Measurements from ENCODE around the gene POC1A.
"Not testable (repeated sequence)": the region's sequence is repeated elsewhere in the genome, so short reads cannot be mapped to it uniquely, and the experiment has no call there.

Gene POC1A

DNA sequence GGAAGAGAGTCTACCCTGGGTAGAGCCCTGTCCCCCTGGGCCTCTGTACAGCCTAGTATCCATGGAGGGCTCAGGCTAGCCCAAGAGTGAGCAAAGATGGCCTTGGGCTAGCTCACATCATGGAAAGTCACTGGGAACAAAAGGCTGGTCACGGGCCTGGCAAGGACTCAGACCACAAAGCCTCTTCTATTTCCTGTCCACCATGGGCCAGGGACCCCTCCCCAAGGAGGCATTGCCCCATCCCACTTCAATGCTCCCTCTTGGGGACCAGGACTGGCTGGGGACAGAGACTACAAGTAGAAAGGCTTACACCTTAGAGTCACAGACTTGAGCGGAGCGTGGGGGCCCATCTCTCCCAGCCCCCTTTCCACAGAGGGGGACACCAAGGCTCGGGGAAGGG, 114.8 kb downstream of the POC1A start:
- H3K4me1 ChIP-seq (ENCODE audit: control insufficient read depth, insufficient read depth, low read length), result peaks cover 5% of the 10 kb centered on the region; the same call in 1 of the 2 replicates
- no peaks in the 10 kb centered on the region for H3K36me3 ChIP-seq (ENCODE audit: control insufficient read depth, insufficient read depth, low read length)
- H3K4me3 ChIP-seq (ENCODE audit: low read depth, low read length), result no peak overlapping the region
- no peak overlapping the region for H3K9ac ChIP-seq (ENCODE audit: low read length)
- no peaks in the 10 kb centered on the region for H3K27me3 ChIP-seq (ENCODE audit: control insufficient read depth, insufficient read depth, low read length)
- no peaks in the 10 kb centered on the region for H3K9me3 ChIP-seq (ENCODE audit: control insufficient read depth, insufficient read depth, low read depth, low read length)
- no peak overlapping the region for H3K27ac ChIP-seq (ENCODE audit: low read depth, low read length)

DNA sequence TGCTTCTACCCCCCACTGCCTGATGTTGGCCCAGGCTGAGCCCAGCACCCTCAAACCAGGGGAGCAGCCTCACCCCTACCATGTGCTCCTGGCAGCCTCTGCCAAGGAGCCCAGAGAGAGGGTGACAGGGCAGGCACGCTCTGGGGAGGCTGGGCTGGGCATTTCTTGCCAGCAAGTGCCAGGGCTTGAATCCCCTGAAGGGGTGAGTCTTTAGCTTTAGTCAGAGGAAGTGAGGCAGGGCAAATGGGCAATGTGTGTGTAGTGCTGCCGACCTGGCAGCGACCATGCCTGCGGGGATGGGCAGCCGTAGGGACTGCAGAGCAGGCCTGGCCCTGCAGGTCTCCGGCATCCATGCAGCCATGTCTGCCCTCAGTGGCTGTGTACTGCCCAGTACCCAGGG, 116.0 kb downstream of the POC1A start:
- Histone ChIP-seq H3K9me3 (ENCODE audit: control insufficient read depth, insufficient read depth, low read depth, low read length) (no peaks in the 10 kb centered on the region), H3K36me3 (ENCODE audit: control insufficient read depth, insufficient read depth, low read length) (no peaks in the 10 kb centered on the region), H3K4me3 (ENCODE audit: low read depth, low read length) (no peak overlapping the region), H3K27ac (ENCODE audit: low read depth, low read length) (no peak overlapping the region), H3K27me3 (ENCODE audit: control insufficient read depth, insufficient read depth, low read length) (no peaks in the 10 kb centered on the region), H3K4me1 (ENCODE audit: control insufficient read depth, insufficient read depth, low read length) (peaks cover 5% of the 10 kb centered on the region; the same call in 1 of the 2 replicates), H3K9ac (ENCODE audit: low read length) (no peak overlapping the region)

DNA sequence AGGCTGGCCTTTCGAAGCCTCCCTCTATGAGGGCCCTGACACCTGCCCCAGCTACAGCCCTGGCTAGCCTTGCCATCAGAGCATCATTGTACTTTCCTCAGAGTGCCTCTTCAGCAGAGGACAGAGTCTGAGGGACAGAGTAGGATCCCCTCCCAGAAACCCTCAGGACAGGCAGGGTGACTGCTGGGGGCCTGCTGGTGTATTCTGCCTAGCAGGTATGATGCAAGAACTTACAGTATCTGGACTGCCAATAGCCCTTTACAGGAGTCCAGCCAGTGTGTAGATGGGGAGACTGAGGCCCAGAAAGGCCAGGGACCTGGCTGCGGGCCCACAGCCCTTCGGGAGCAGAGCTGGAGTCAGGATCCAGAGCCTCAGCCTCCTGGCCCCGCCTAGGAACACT, 116.9 kb downstream of the POC1A start:
- no peaks in the 10 kb centered on the region for H3K9me3 ChIP-seq (ENCODE audit: control insufficient read depth, insufficient read depth, low read depth, low read length)
- H3K36me3 ChIP-seq (ENCODE audit: control insufficient read depth, insufficient read depth, low read length), result no peaks in the 10 kb centered on the region
- H3K9ac ChIP-seq (ENCODE audit: low read length), result no peak overlapping the region
- no peaks in the 10 kb centered on the region for H3K27me3 ChIP-seq (ENCODE audit: control insufficient read depth, insufficient read depth, low read length)
- no peak overlapping the region for H3K4me3 ChIP-seq (ENCODE audit: low read depth, low read length)
- H3K27ac ChIP-seq (ENCODE audit: low read depth, low read length), result no peak overlapping the region
- peaks cover 5% of the 10 kb centered on the region; the same call in 1 of the 2 replicates for H3K4me1 ChIP-seq (ENCODE audit: control insufficient read depth, insufficient read depth, low read length)

DNA sequence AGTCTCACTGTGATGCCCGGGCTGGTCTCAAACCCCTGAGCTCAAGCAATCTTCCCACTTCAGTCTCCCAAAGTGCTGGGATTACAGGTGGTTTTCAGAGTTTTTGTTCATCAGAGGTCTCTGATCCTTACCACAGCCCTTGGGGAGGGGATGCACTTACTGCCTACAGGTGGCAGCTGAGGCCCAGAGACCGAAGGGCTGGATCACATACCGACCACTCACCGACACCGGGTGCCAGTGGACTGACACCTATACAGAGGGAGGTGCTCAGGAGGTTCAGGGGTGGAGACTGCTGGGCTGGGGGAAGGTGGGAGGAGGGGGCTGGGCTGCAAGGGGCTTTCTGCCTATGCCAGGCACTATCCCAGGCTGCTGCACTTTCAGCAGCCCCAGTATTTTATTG, 117.4 kb downstream of the POC1A start:
- Histone ChIP-seq H3K36me3 (ENCODE audit: control insufficient read depth, insufficient read depth, low read length) (no peaks in the 10 kb centered on the region), H3K9ac (ENCODE audit: low read length) (no peak overlapping the region), H3K4me3 (ENCODE audit: low read depth, low read length) (no peak overlapping the region), H3K27ac (ENCODE audit: low read depth, low read length) (no peak overlapping the region), H3K9me3 (ENCODE audit: control insufficient read depth, insufficient read depth, low read depth, low read length) (no peaks in the 10 kb centered on the region), H3K27me3 (ENCODE audit: control insufficient read depth, insufficient read depth, low read length) (no peaks in the 10 kb centered on the region), H3K4me1 (ENCODE audit: control insufficient read depth, insufficient read depth, low read length) (peaks cover 5% of the 10 kb centered on the region; the same call in 1 of the 2 replicates)

DNA sequence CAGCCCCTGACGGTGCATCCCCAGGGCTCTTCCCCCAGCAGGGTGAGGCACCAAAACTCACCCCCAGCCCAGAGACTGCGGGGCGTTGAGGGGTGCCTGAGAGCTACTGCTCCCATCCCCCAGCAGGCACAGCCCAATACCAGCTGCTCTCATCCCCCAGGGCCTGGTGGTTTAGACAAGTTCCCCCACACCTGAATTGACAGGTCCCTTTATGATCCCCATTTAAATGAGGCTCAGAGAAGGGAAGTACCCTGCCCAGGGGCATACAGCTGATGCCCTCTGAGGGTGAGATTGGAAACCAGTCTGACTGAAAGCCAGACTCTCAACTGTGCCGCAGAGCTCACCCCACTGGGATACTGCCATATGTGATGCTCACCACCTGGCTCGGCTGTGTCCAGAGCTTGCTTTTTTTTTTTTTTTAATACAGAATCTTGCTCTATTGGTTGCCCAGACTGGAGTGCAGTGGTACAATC, 118.0 kb downstream of the POC1A start:
- Histone ChIP-seq H3K4me1 (ENCODE audit: control insufficient read depth, insufficient read depth, low read length) (peaks cover 5% of the 10 kb centered on the region; the same call in 1 of the 2 replicates), H3K27ac (ENCODE audit: low read depth, low read length) (no peak overlapping the region), H3K27me3 (ENCODE audit: control insufficient read depth, insufficient read depth, low read length) (no peaks in the 10 kb centered on the region), H3K9ac (ENCODE audit: low read length) (no peak overlapping the region), H3K4me3 (ENCODE audit: low read depth, low read length) (no peak overlapping the region), H3K9me3 (ENCODE audit: control insufficient read depth, insufficient read depth, low read depth, low read length) (no peaks in the 10 kb centered on the region), H3K36me3 (ENCODE audit: control insufficient read depth, insufficient read depth, low read length) (no peaks in the 10 kb centered on the region)

DNA sequence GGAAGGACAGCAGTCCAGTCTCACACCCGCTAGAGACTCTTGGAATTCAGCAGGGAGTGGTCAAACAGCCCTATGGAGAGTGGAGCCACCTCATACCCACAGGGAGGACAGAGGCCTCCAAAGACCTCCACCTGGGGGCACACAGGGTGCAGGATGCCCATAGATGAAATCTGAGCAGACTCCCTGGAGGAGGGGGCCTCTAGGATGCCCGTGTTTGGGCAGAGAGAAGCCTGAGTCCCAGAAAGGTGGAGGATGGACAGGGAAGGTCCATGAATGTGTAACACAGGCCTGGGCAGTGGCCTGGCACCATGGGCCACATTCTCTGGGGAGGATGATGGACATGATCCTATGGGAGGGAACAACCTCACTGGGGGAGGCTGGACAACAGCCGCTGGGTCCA, 119.6 kb downstream of the POC1A start:
- Histone ChIP-seq H3K4me1 (ENCODE audit: control insufficient read depth, insufficient read depth, low read length) (no peaks in the 10 kb centered on the region; the same call in 1 of the 2 replicates), H3K36me3 (ENCODE audit: control insufficient read depth, insufficient read depth, low read length) (no peaks in the 10 kb centered on the region), H3K9me3 (ENCODE audit: control insufficient read depth, insufficient read depth, low read depth, low read length) (no peaks in the 10 kb centered on the region), H3K27ac (ENCODE audit: low read depth, low read length) (no peak overlapping the region), H3K27me3 (ENCODE audit: control insufficient read depth, insufficient read depth, low read length) (no peaks in the 10 kb centered on the region), H3K4me3 (ENCODE audit: low read depth, low read length) (no peak overlapping the region), H3K9ac (ENCODE audit: low read length) (no peak overlapping the region)

DNA sequence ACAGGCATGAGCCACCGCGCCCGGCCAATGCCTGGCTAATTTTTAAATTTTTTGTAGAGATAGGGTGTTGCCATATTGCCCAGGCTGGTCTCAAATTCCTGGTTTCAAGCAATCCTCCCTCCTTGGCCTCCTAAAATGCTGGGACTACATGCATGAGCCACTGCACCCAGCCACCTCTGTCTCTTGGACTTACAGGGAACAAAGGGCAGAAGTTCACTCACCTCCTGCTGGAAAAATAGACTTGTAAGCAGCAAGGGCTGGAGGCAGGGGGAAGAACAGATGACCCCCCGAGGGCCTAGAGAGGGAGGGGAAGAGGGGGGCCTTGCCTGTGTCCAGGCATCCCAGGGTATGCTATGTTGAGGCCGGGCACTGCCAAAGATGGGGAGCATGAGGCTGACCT, 120.0 kb downstream of the POC1A start:
- Histone ChIP-seq H3K4me1 (ENCODE audit: control insufficient read depth, insufficient read depth, low read length) (no peaks in the 10 kb centered on the region; the same call in 1 of the 2 replicates), H3K27ac (ENCODE audit: low read depth, low read length) (no peak overlapping the region), H3K9ac (ENCODE audit: low read length) (no peak overlapping the region), H3K9me3 (ENCODE audit: control insufficient read depth, insufficient read depth, low read depth, low read length) (no peaks in the 10 kb centered on the region), H3K4me3 (ENCODE audit: low read depth, low read length) (no peak overlapping the region), H3K27me3 (ENCODE audit: control insufficient read depth, insufficient read depth, low read length) (no peaks in the 10 kb centered on the region), H3K36me3 (ENCODE audit: control insufficient read depth, insufficient read depth, low read length) (no peaks in the 10 kb centered on the region)

DNA sequence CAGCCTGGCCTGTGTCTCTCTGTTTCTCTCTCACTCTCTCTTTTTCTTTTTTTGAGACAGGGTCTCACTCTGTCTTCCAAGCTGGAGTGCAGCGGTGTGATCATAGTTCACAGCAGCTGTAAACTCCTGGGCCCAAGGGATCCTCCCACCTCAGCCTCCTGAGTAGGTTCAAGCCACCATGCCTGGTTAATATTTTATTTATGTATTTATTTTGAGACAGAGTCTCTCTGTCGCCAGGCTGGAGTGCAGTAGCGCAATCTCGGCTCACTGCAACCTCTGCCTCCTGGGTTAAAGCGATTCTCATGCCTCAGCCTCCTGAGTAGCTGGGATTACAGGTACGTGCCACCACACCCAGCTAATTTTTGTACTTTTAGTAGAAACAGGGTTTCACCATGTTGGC, 120.5 kb downstream of the POC1A start:
- not testable (repeated sequence) for H3K4me3 ChIP-seq (ENCODE audit: low read depth, low read length); H3K27ac ChIP-seq (ENCODE audit: low read depth, low read length); H3K36me3 ChIP-seq (ENCODE audit: control insufficient read depth, insufficient read depth, low read length); H3K4me1 ChIP-seq (ENCODE audit: control insufficient read depth, insufficient read depth, low read length); H3K9me3 ChIP-seq (ENCODE audit: control insufficient read depth, insufficient read depth, low read depth, low read length); H3K9ac ChIP-seq (ENCODE audit: low read length); H3K27me3 ChIP-seq (ENCODE audit: control insufficient read depth, insufficient read depth, low read length)

DNA sequence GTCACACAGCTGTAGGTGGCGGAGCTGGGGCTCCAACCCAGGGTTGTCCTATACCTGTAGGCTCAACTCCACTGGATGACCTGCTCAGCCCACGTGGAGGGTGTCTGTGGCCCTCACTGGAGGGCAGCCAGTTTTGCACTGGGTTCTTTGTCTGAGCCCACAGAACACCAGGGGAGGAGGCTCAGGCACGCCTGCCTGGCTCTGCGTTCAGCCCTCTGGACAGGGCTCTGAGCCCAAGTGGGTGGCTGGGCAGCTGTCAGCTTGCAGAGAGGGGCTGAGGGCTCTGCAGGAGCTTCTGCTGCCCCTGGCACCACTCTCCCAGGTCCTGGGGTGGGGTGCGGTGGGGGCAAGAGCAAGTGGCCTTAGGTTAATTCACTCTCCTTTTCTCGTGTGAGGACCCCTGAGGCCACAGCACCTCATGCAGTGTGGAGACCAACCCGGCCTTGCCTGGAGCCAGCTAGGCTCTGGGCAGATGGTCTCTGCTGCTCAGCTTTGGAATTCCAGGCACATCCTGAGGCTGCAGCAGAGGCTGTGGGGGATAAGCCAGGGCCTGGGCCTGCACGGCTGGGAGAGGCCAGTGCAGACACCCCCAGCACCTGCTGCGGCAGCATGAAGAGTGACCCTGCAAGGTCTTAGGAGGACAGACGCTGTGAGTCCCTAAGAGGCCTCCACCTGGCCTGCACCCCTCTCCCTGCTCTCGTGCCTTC, 121.4 kb downstream of the POC1A start:
- Histone ChIP-seq H3K27ac (ENCODE audit: low read depth, low read length) (no peak overlapping the region), H3K9ac (ENCODE audit: low read length) (no peak overlapping the region), H3K36me3 (ENCODE audit: control insufficient read depth, insufficient read depth, low read length) (no peaks in the 10 kb centered on the region), H3K27me3 (ENCODE audit: control insufficient read depth, insufficient read depth, low read length) (no peaks in the 10 kb centered on the region), H3K9me3 (ENCODE audit: control insufficient read depth, insufficient read depth, low read depth, low read length) (no peaks in the 10 kb centered on the region), H3K4me1 (ENCODE audit: control insufficient read depth, insufficient read depth, low read length) (no peaks in the 10 kb centered on the region; the same call in 1 of the 2 replicates), H3K4me3 (ENCODE audit: low read depth, low read length) (no peak overlapping the region)

DNA sequence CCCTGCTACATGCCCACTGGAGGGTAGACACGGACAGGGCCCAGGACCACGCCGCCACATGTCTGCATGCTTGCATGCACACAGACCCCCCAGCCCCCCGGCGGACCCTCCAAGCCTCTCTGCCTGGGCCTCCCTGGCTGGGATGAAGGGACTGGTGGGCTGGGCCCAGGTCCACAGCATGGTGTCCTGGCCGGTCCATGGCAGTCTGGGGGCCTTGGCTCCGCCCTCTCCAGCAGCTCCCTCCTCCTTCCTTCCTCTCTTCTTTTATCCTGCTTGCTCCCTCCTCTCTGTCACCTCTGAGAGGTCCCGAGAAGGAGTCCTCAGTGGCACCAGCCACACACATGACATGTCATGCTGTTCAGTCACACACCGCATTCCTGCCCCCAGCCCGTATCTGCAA, 122.3 kb downstream of the POC1A start:
- no peak overlapping the region for H3K4me3 ChIP-seq (ENCODE audit: low read depth, low read length)
- H3K27ac ChIP-seq (ENCODE audit: low read depth, low read length), result no peak overlapping the region
- no peak overlapping the region for H3K9ac ChIP-seq (ENCODE audit: low read length)
- no peaks in the 10 kb centered on the region for H3K36me3 ChIP-seq (ENCODE audit: control insufficient read depth, insufficient read depth, low read length)
- no peaks in the 10 kb centered on the region for H3K9me3 ChIP-seq (ENCODE audit: control insufficient read depth, insufficient read depth, low read depth, low read length)
- H3K4me1 ChIP-seq (ENCODE audit: control insufficient read depth, insufficient read depth, low read length), result no peaks in the 10 kb centered on the region; the same call in 1 of the 2 replicates
- no peaks in the 10 kb centered on the region for H3K27me3 ChIP-seq (ENCODE audit: control insufficient read depth, insufficient read depth, low read length)

DNA sequence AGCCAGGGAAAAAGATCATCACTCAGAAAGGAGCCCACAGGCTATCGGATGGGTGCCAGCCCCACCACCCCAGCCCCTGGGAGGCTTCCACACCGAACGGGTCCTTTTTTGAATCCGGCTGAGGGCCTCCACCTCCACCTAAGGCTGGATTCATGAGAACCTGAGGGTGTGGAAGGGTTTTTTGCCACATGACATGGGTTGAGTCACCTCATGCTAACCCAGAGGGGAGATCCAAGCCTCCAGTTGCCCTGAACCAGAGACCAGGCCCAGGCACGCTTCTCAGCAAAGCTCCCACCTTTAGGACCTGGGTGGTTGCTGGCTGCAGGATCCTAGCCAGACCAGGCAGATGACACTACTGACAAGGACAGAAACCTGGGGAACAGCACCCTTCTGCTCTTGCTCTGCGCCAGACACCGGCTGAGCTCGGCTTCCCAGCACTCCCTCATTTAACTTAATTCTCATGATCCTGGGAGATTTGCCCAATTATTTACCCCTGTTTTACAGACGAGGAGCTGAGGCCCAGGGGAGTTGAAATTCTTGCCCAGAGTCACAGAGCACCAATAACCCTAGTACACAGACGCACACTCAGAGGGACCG, 123.4 kb downstream of the POC1A start:
- H3K4me3 ChIP-seq (ENCODE audit: low read depth, low read length), result no peak overlapping the region
- H3K27ac ChIP-seq (ENCODE audit: low read depth, low read length), result no peak overlapping the region
- H3K4me1 ChIP-seq (ENCODE audit: control insufficient read depth, insufficient read depth, low read length), result no peaks in the 10 kb centered on the region; the same call in 1 of the 2 replicates
- no peaks in the 10 kb centered on the region for H3K36me3 ChIP-seq (ENCODE audit: control insufficient read depth, insufficient read depth, low read length)
- H3K9ac ChIP-seq (ENCODE audit: low read length), result no peak overlapping the region
- no peaks in the 10 kb centered on the region for H3K9me3 ChIP-seq (ENCODE audit: control insufficient read depth, insufficient read depth, low read depth, low read length)
- H3K27me3 ChIP-seq (ENCODE audit: control insufficient read depth, insufficient read depth, low read length), result no peaks in the 10 kb centered on the region

Data from HUES6 (cell line).